Astrocyte (in vitro differentiated cells and primary cell): ENCODE results near the gene DOK5. TPM values are rescaled to one million over a fixed set of nuclear protein-coding genes. Genes with fewer than 3 reads are reported as not detected.

ENCODE experiments used
- DNase-seq: peaks from one replicate; pipeline ENCODE4 v3.0.0-alpha.2; 2010; ENCODE audit warnings: low read depth
- FAIRE-seq: peaks from 2 replicates; lab custom pipeline; 2011; peaks lifted over from hg19 to GRCh38; lab: Jason Lieb, UNC
- H2AFZ ChIP-seq: 2 replicates; pipeline ENCODE4 v1.6.0; 2012; ENCODE audit warnings: low read depth, low read length, inconsistent platforms
- H3K27ac ChIP-seq: 2 replicates; pipeline ENCODE4 v1.5.1; 2011; ENCODE audit warnings: low read depth, low read length, inconsistent platforms
- H3K27me3 ChIP-seq: 2 replicates; pipeline ENCODE4 v1.6.0; 2011; ENCODE audit warnings: low read length, inconsistent platforms; ENCODE audit not compliant: insufficient read depth
- H3K36me3 ChIP-seq: 2 replicates; pipeline ENCODE4 v1.5.1; 2011; ENCODE audit warnings: low read length, inconsistent platforms; ENCODE audit not compliant: insufficient read depth
- H3K4me1 ChIP-seq: 2 replicates; pipeline ENCODE4 v1.5.1; 2011; ENCODE audit warnings: low read length, inconsistent platforms; ENCODE audit not compliant: insufficient read depth
- H3K4me2 ChIP-seq: 2 replicates; pipeline ENCODE4 v1.6.0; 2012; ENCODE audit warnings: low read length, inconsistent platforms
- H3K4me3 ChIP-seq: 2 replicates; pipeline ENCODE4 v1.5.1; 2011; ENCODE audit warnings: low read depth, mild to moderate bottlenecking, low read length, inconsistent platforms; ENCODE audit not compliant: insufficient read depth
- H3K79me2 ChIP-seq: 2 replicates; pipeline ENCODE4 v1.6.0; 2012; ENCODE audit warnings: mild to moderate bottlenecking, low read length, inconsistent platforms; ENCODE audit not compliant: insufficient read depth
- H3K9ac ChIP-seq: 2 replicates; pipeline ENCODE4 v1.6.0; 2012; ENCODE audit warnings: mild to moderate bottlenecking, low read length, inconsistent platforms
- H3K9me3 ChIP-seq: 2 replicates; pipeline ENCODE4 v1.5.1; 2012; ENCODE audit warnings: low read depth, mild to moderate bottlenecking, low read length, inconsistent platforms; ENCODE audit not compliant: insufficient read depth
- H4K20me1 ChIP-seq: 2 replicates; pipeline ENCODE4 v1.6.0; 2012; ENCODE audit warnings: low read length, inconsistent platforms; ENCODE audit not compliant: insufficient read depth
- H3K27ac Mint-ChIP-seq: one replicate; pipeline ENCODE4 v1.8.0; 2021; ENCODE audit warnings: mild to moderate bottlenecking, mixed read lengths; ENCODE audit not compliant: unreplicated experiment
- H3K27me3 Mint-ChIP-seq: one replicate; pipeline ENCODE4 v1.8.0; 2021; ENCODE audit warnings: low read depth, mixed read lengths; ENCODE audit not compliant: unreplicated experiment
- H3K36me3 Mint-ChIP-seq: one replicate; pipeline ENCODE4 v1.8.0; 2021; ENCODE audit warnings: low read depth, mixed read lengths; ENCODE audit not compliant: unreplicated experiment
- H3K4me1 Mint-ChIP-seq: one replicate; pipeline ENCODE4 v1.8.0; 2021; ENCODE audit warnings: low read depth, mixed read lengths; ENCODE audit not compliant: unreplicated experiment
- H3K4me3 Mint-ChIP-seq: one replicate; pipeline ENCODE4 v1.8.0; 2021; ENCODE audit warnings: mild to moderate bottlenecking, moderate library complexity, mixed read lengths; ENCODE audit not compliant: unreplicated experiment
- H3K9me3 Mint-ChIP-seq: one replicate; pipeline ENCODE4 v1.8.0; 2021; ENCODE audit warnings: mild to moderate bottlenecking, mixed read lengths; ENCODE audit not compliant: unreplicated experiment
- CTCF ChIP-seq: IDR thresholded peaks from 2 replicates; pipeline ENCODE4 v1.5.1; 2011; ENCODE audit warnings: low read depth, mild to moderate bottlenecking, inconsistent platforms, low read length, moderate library complexity; ENCODE audit not compliant: insufficient read depth
- EZH2 ChIP-seq: IDR thresholded peaks from 2 replicates; pipeline ENCODE4 v1.6.1; 2012; ENCODE audit warnings: mild to moderate bottlenecking, low read length, inconsistent platforms; ENCODE audit not compliant: insufficient read depth
- total RNA-seq: library from RNA; stranded (reverse); gene quantifications from 2 replicates; pipeline ENCODE4 v1.2.1, GENCODE V29; 2021

Gene DOK5
- total RNA-seq, 1 donor from 2014 or later = 1.2 TPM

- H3K27me3 Mint-ChIP-seq = peaks cover 1% of the 10 kb centered on the region
- TF ChIP-seq CTCF = no peak
- no peak for TF ChIP-seq EZH2
- no peaks in the 10 kb centered on the region for H3K4me1 Mint-ChIP-seq
- no peaks in the 10 kb centered on the region for H3K36me3 Mint-ChIP-seq
- H2AFZ ChIP-seq = no peak overlapping the region
- FAIRE-seq = no peak
- H3K27ac Mint-ChIP-seq = no peak overlapping the region
- peaks cover 2% of the 10 kb centered on the region for H3K4me1 ChIP-seq
- H3K9me3 ChIP-seq = no peaks in the 10 kb centered on the region
- H3K9me3 Mint-ChIP-seq = no peaks in the 10 kb centered on the region
- no peaks in the 10 kb centered on the region for H3K27me3 ChIP-seq
- H3K27ac ChIP-seq = no peak overlapping the region
- no peak overlapping the region for H3K4me3 ChIP-seq
- H3K4me2 ChIP-seq = no peak overlapping the region
- no peak overlapping the region for H3K9ac ChIP-seq
- DNase-seq = no peak
- no peaks in the 10 kb centered on the region for H3K79me2 ChIP-seq
- no peaks in the 10 kb centered on the region for H3K36me3 ChIP-seq
- H3K4me3 Mint-ChIP-seq = no peak overlapping the region
- H4K20me1 ChIP-seq = no peaks in the 10 kb centered on the region
Measured at GRCh38 chr20:54497931-54498718, 22.7 kb downstream of the DOK5 start.

DNA sequence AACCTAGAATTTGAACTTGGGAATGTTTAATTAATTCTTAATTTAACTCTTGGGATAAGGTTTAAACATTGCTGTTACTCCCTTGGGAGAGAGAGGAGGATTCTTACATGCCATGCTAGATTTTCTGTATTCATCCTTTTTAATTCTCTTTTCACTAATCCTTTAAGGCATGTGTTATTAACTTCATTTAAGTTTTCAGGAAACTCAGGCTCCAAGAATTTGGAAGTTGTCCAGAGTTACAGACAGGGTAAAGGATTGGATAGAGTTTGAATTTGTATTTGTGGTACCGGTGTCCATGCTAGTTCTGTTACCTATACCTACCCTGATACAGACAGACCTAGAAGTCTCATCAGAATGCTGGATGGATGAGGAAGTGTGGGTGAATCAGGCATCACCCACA, 23.7 kb downstream of the DOK5 start:
- H3K27ac Mint-ChIP-seq = no peak overlapping the region
- H3K4me3 Mint-ChIP-seq = no peak overlapping the region
- no peaks in the 10 kb centered on the region for H3K36me3 ChIP-seq
- TF ChIP-seq EZH2 = no peak
- no peak for TF ChIP-seq CTCF
- no peaks in the 10 kb centered on the region for H3K4me1 Mint-ChIP-seq
- no peaks in the 10 kb centered on the region for H3K79me2 ChIP-seq
- no peak overlapping the region for H2AFZ ChIP-seq
- no peaks in the 10 kb centered on the region for H3K9me3 ChIP-seq
- H3K4me3 ChIP-seq = no peak overlapping the region
- H3K4me2 ChIP-seq = no peak overlapping the region
- H3K9me3 Mint-ChIP-seq = no peaks in the 10 kb centered on the region
- no peak for DNase-seq
- H3K27me3 ChIP-seq = no peaks in the 10 kb centered on the region
- no peaks in the 10 kb centered on the region for H4K20me1 ChIP-seq
- FAIRE-seq = no peak
- H3K36me3 Mint-ChIP-seq = no peaks in the 10 kb centered on the region
- no peak overlapping the region for H3K27ac ChIP-seq
- H3K4me1 ChIP-seq = peaks cover 2% of the 10 kb centered on the region
- peaks cover 1% of the 10 kb centered on the region for H3K27me3 Mint-ChIP-seq
- H3K9ac ChIP-seq = no peak overlapping the region

DNA sequence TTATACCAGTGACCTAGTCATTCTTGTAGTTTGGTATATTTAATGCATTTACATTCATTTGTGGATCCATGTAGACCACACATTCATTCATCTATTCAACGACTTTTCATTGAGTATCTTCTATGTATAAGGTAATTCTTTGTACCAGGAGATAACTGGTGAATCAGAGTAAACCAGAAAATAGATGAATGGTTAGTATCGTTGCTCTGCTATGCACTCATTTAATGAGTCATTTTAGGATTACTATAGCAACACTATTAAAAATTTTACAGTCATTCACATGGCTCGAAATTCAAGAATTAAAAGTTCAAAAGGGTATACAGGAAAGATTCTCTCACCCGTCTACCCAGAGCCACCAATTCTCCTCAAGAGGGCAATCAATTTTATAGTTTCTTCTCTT, 26.8 kb downstream of the DOK5 start:
- Histone ChIP-seq H3K9me3 (no peaks in the 10 kb centered on the region), H2AFZ (no peak overlapping the region), H3K4me3 (no peak overlapping the region), H3K79me2 (no peaks in the 10 kb centered on the region), H3K4me2 (no peak overlapping the region), H3K27me3 (no peaks in the 10 kb centered on the region), H3K36me3 (no peaks in the 10 kb centered on the region), H4K20me1 (no peaks in the 10 kb centered on the region), H3K9ac (no peak overlapping the region), H3K4me1 (peaks cover 2% of the 10 kb centered on the region), H3K27ac (no peak overlapping the region)
- H3K36me3 Mint-ChIP-seq = no peaks in the 10 kb centered on the region
- DNase-seq (peak; percentile 45), FAIRE-seq (no peak)
- no peak overlapping the region for H3K4me3 Mint-ChIP-seq
- no peak overlapping the region for H3K27ac Mint-ChIP-seq
- H3K4me1 Mint-ChIP-seq = no peaks in the 10 kb centered on the region
- no peaks in the 10 kb centered on the region for H3K27me3 Mint-ChIP-seq
- TF ChIP-seq CTCF (no peak), EZH2 (no peak)
- H3K9me3 Mint-ChIP-seq = no peaks in the 10 kb centered on the region
